ENCODE measurements around the gene DRP2. TPM values are rescaled to one million over a fixed set of nuclear protein-coding genes. Genes with fewer than 3 reads are reported as not detected.

Gene DRP2
- total RNA-seq, 2 donors from 2014 or later = 0.37 to 1.1 TPM

DNA sequence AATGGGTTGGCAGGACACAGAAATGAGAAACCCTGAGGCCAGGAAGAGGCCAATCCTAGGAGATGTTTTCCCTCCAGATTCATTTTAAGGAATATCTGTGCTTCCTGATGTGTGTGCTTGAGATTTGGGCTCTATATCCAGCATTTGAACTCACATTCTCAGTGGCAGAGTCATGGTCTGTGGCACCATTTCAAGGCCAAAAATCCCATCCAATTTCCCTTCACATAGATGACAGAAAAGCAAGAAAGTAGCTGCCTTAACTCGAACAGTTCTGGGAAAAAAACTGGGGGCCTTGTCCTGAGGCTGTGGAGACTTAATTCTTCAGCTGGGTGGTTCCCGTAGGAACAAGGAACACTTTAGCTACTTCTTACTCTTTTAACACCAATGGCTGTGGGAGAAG lies 44.2 kb downstream of the DRP2 start:
- Histone ChIP-seq H3K4me3 (no peak overlapping the region), H3K27me3 (no peaks in the 10 kb centered on the region), H3K9me3 (no peaks in the 10 kb centered on the region), H3K27ac (no peak overlapping the region), H3K9ac (ENCODE audit: low read depth in 2 of 2, low read length in 2 of 2) (no peak overlapping the region), H3K36me3 (no peaks in the 10 kb centered on the region), H3K4me1 (no peaks in the 10 kb centered on the region)
- no peak for DNase-seq
- TF ChIP-seq, protein P1, sequence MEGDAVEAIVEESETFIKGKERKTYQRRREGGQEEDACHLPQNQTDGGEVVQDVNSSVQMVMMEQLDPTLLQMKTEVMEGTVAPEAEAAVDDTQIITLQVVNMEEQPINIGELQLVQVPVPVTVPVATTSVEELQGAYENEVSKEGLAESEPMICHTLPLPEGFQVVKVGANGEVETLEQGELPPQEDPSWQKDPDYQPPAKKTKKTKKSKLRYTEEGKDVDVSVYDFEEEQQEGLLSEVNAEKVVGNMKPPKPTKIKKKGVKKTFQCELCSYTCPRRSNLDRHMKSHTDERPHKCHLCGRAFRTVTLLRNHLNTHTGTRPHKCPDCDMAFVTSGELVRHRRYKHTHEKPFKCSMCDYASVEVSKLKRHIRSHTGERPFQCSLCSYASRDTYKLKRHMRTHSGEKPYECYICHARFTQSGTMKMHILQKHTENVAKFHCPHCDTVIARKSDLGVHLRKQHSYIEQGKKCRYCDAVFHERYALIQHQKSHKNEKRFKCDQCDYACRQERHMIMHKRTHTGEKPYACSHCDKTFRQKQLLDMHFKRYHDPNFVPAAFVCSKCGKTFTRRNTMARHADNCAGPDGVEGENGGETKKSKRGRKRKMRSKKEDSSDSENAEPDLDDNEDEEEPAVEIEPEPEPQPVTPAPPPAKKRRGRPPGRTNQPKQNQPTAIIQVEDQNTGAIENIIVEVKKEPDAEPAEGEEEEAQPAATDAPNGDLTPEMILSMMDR (IDR thresholded peaks at IDR 0.05) = no peak
- intact Hi-C loops (cut with DNase I) = no loop called here

DNA sequence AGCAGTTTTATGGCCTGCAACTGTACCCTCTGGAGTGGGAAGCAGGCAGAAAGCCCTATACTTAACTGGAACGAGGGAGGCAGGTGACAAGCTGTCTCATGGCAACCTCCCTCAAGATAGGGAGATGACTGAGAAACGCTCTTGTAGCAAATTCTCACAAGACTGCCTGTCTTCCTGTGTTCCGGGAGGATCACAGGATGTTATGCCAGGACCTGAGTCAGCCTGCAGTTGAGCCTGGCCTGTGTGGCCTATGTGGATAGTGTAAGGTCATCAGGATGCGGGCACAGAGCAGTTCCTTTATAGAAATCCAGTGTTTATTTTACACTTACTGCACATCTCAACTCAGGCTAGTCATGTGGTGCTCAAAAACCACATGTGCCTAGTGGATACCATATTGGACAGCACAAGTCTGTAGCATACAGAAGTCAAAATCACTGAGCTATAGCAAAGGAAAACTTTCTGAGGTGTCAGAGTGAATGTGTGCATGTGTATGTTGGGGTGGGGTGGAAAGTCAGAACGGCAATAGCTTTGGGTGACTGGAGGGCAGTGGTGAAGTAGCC lies 46.4 kb downstream of the DRP2 start:
- Histone ChIP-seq H3K27me3 (no peaks in the 10 kb centered on the region), H3K4me3 (no peak overlapping the region), H3K9me3 (no peaks in the 10 kb centered on the region), H3K9ac (ENCODE audit: low read depth in 2 of 2, low read length in 2 of 2) (no peak overlapping the region), H3K27ac (no peak overlapping the region), H3K36me3 (no peaks in the 10 kb centered on the region), H3K4me1 (no peaks in the 10 kb centered on the region)
- TF ChIP-seq, protein P1 (IDR thresholded peaks at IDR 0.05) = no peak
- no peak for DNase-seq
- intact Hi-C loops (cut with DNase I) = no loop called here

DNA sequence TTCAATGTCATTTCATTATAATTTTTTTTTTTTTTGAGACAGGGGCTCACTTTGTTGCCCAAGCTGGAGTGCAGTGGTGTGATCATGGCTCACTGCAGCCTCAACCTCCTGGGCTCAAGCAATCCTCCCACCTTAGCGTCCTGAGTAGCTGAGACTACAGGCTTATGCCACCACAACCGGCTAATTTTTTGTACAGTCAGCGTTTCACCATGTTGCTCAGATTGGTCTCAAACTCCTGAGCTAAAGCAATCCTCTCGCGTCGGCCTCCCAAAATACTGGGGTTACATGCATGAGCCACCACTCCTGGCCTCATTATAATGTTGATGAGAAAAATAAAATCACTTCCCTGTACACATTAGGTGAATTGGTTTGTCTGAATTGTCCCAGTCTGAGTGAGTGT lies 54.6 kb downstream of the DRP2 start:
- Histone ChIP-seq H3K4me3 (no peak overlapping the region), H3K9ac (ENCODE audit: low read depth in 2 of 2, low read length in 2 of 2) (no peak overlapping the region), H3K36me3 (no peaks in the 10 kb centered on the region), H3K27me3 (no peaks in the 10 kb centered on the region), H3K4me1 (no peaks in the 10 kb centered on the region), H3K9me3 (no peaks in the 10 kb centered on the region), H3K27ac (no peak overlapping the region)
- DNase-seq = no peak
- TF ChIP-seq, protein P1 (IDR thresholded peaks at IDR 0.05) = no peak
- intact Hi-C loops (cut with DNase I) = no loop called here

DNA sequence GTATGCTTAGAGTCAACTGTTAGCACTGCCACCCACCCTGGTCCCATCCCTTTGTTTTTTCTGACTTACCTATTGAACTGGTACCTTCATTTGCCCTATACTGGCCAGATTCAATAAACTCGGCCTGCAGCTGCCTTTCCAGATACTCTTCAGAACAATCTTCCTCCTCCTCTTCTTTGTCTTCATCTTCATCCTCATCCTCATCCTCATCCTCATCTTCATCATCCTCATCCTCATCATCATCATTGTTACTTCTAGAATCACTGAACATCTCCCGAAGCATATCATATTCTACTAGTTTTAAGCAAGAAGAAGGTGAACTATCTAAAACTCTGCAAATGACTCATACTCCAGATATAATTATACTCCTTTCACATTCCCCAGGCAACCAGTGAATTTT lies 56.7 kb downstream of the DRP2 start:
- Histone ChIP-seq H3K4me1 (no peaks in the 10 kb centered on the region), H3K4me3 (no peak overlapping the region), H3K9me3 (no peaks in the 10 kb centered on the region), H3K27me3 (no peaks in the 10 kb centered on the region), H3K36me3 (no peaks in the 10 kb centered on the region), H3K9ac (ENCODE audit: low read depth in 2 of 2, low read length in 2 of 2) (no peak overlapping the region), H3K27ac (no peak overlapping the region)
- intact Hi-C loops (cut with DNase I) = no loop called here
- TF ChIP-seq, protein P1 (IDR thresholded peaks at IDR 0.05) = no peak
- DNase-seq = no peak

DNA sequence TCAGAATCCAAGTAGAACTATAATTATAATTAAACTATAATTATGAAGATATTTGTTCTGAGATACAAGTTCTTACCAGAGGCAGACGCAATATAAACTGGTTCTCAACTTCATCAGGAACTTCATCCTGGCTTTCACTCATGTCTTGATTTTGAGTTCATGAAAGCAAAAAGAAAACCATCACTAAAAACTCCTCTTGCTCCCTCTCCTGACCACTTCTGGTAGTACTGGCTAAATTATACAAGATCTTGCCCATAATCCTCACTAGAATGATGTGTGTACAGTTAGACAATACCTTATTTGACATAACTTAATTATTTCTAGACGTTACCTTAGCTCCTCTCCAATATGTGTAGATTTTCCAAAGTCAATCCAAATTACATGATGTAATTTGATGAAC lies 67.8 kb downstream of the DRP2 start:
- Histone ChIP-seq H3K4me1 (no peaks in the 10 kb centered on the region), H3K4me3 (no peak overlapping the region), H3K27ac (no peak overlapping the region), H3K27me3 (no peaks in the 10 kb centered on the region), H3K36me3 (no peaks in the 10 kb centered on the region), H3K9me3 (no peaks in the 10 kb centered on the region), H3K9ac (ENCODE audit: low read depth in 2 of 2, low read length in 2 of 2) (no peak overlapping the region)
- intact Hi-C loops (cut with DNase I) = no loop called here
- DNase-seq = peak; percentile 31
- TF ChIP-seq, protein P1 (IDR thresholded peaks at IDR 0.05) = peak; percentile 69
